Muscle layer of duodenum (tissue), 2 donors: ENCODE results near the gene HBB.

ENCODE experiments used
- H3K27ac ChIP-seq: one replicate; pipeline ENCODE4 v1.7.0; 2013; ENCODE audit warnings: mild to moderate bottlenecking, low read length
- H3K27me3 ChIP-seq: one replicate; pipeline ENCODE4 v1.7.0; 2013; ENCODE audit warnings: low read depth, mild to moderate bottlenecking, control low read depth, low read length
- H3K36me3 ChIP-seq, 2 donors: one replicate each; pipeline ENCODE4 v1.7.0; 2013; ENCODE audit warnings: low read length in 2 of 2, control low read depth in 1 of 2, mild to moderate bottlenecking in 1 of 2; ENCODE audit not compliant: insufficient read depth in 2 of 2, control insufficient read depth in 1 of 2
- H3K4me1 ChIP-seq, 2 donors: one replicate each; pipeline ENCODE4 v1.7.0; 2013; ENCODE audit warnings: low read length in 2 of 2, mild to moderate bottlenecking in 2 of 2, control low read depth in 1 of 2, moderate library complexity in 1 of 2; ENCODE audit not compliant: insufficient read depth in 2 of 2, control insufficient read depth in 1 of 2
- H3K4me3 ChIP-seq, 2 donors: one replicate each; pipeline ENCODE4 v1.7.0; 2013; ENCODE audit warnings: low read length in 2 of 2, low read depth in 1 of 2, mild to moderate bottlenecking in 1 of 2
- H3K9me3 ChIP-seq, 2 donors: one replicate each; pipeline ENCODE4 v1.7.0; 2013; ENCODE audit warnings: low read length in 2 of 2, control low read depth in 1 of 2, mild to moderate bottlenecking in 1 of 2; ENCODE audit not compliant: control insufficient read depth in 1 of 2
- donor health status: healthy.

HBB gene

DNA sequence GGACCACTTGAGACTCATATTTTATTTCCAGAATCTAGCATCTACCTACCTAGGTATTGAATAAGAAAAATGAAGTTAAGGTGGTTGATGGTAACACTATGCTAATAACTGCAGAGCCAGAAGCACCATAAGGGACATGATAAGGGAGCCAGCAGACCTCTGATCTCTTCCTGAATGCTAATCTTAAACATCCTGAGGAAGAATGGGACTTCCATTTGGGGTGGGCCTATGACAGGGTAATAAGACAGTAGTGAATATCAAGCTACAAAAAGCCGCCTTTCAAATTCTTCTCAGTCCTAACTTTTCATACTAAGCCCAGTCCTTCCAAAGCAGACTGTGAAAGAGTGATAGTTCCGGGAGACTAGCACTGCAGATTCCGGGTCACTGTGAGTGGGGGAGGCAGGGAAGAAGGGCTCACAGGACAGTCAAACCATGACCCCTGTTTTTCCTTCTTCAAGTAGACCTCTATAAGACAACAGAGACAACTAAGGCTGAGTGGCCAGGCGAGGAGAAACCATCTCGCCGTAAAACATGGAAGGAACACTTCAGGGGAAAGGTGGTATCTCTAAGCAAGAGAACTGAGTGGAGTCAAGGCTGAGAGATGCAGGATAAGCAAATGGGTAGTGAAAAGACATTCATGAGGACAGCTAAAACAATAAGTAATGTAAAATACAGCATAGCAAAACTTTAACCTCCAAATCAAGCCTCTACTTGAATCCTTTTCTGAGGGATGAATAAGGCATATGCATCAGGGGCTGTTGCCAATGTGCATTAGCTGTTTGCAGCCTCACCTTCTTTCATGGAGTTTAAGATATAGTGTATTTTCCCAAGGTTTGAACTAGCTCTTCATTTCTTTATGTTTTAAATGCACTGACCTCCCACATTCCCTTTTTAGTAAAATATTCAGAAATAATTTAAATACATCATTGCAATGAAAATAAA is 2.1 kb downstream of the HBB start:
- H3K4me1 ChIP-seq: no peaks in the 10 kb centered on the region
- H3K36me3 ChIP-seq: no peaks in the 10 kb centered on the region
- no peak overlapping the region for H3K27ac ChIP-seq
- no peaks in the 10 kb centered on the region for H3K9me3 ChIP-seq
- no peak overlapping the region for H3K4me3 ChIP-seq
- no peaks in the 10 kb centered on the region for H3K27me3 ChIP-seq

DNA sequence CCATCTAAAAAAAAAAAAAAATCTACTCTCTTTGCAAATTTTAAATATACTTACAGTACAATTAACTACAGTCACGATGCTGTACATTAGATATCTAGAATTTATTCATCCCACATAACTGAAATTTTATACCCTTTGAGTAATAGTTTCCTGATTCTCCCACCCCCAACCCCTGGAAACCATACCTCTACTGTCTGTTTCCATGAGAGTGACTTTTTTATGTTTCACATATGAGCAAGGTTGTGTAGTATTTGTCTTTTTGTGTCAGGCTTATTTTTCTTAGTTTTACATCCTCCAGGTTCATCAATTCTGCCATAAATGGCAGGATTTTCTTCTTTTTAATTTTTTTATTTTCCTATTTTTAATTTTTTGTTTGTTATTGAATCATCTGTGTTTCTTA is 3.2 kb downstream of the HBB start:
- no peaks in the 10 kb centered on the region for H3K4me1 ChIP-seq

DNA sequence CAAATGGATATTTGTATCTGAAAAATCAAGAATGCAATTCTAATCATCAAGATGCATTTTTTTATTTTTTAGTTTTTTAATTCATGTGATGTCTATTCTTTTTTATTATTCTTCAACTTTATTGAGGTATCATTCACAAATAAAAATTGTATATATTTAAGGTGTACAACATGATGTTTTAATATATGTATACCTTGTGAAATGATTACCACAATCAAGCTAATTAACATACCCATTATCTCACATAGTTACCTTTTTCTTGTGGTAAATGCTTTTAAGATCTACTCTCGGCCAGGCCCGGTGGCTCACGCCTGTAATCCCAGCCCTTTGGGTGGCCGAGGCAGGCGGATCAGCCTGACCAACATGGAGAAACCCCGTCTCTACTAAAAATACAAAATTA is 3.7 kb downstream of the HBB start:
- Histone ChIP-seq H3K27me3 (no peaks in the 10 kb centered on the region), H3K4me1 (no peaks in the 10 kb centered on the region), H3K27ac (no peak overlapping the region), H3K9me3 (no peaks in the 10 kb centered on the region), H3K36me3 (no peaks in the 10 kb centered on the region), H3K4me3 (no peak overlapping the region)

More for the DNA sequence above, 3.2 kb downstream of the HBB start:
- Histone ChIP-seq H3K4me3 (no peak overlapping the region), H3K27ac (no peak overlapping the region), H3K9me3 (no peaks in the 10 kb centered on the region), H3K27me3 (no peaks in the 10 kb centered on the region), H3K36me3 (no peaks in the 10 kb centered on the region)

DNA sequence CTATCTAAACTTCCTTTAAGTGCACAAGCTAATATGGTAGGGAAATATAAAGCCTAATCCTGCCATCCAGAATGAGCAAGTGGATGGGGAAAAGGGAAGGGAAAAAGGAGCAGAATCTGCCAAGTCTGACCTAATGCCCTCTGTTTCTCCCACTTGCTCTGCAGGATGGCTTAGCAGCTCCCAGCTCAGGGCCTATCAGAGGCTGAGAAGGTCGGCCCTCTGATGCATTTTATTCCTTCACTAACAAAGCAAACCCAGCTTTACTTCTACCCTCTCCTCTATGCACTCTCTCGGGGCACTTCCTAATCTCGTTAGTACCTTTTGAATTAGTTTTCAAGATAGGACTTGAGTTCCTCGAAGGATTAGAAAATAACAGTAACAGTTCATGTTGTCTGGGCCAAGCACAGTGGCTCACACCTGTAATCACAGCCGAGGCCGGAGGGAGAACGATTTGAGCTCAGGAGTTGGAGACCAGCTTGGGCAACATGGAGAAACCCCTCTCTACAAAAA is 16.4 kb downstream of the HBB start:
- Histone ChIP-seq H3K36me3 (no peaks in the 10 kb centered on the region), H3K4me1 (no peaks in the 10 kb centered on the region), H3K27ac (no peak overlapping the region), H3K4me3 (no peak overlapping the region), H3K27me3 (no peaks in the 10 kb centered on the region), H3K9me3 (peaks cover 0 to 1% of the 10 kb centered on the region in 2 donors)

DNA sequence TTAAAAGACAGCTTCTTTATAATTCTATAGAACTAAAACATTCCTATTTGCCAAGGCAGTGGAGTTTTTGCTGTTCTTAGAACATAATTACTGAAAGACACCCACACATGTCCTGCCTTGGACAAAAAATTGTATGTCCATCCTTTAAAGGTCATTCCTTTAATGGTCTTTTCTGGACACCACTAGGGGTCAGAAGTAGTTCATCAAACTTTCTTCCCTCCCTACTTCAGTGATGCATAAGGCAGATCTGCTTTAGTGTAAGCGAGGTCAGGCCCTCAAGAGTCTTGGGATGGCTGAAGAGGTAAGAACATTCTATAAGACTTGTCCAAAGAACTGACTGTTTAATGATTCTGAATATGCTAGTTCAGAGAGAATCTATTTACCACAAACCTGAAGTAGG is 22.1 kb downstream of the HBB start:
- H3K4me1 ChIP-seq: no peaks in the 10 kb centered on the region
- H3K27me3 ChIP-seq: no peaks in the 10 kb centered on the region
- H3K36me3 ChIP-seq: no peaks in the 10 kb centered on the region
- no peak overlapping the region for H3K27ac ChIP-seq
- H3K9me3 ChIP-seq: no peaks in the 10 kb centered on the region
- H3K4me3 ChIP-seq: no peak overlapping the region

DNA sequence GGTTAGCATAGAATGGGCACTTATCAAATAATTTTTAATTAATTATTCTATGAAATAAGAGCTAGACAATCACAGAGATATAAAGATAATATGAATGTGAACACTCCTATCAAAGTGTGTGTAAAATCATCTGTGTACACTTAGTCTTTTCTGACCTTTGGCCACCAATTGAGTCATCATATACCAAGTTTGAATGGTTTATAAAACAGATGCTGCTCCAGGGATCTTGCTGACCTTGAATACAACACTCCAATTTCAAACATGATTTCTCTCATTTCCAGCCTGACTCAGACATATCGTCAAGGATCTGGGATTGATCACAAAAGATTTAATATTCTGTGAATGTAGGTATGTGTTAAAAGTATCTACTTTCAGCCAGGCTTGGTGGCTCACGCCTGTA is 23.5 kb downstream of the HBB start:
- no peak overlapping the region for H3K27ac ChIP-seq
- H3K27me3 ChIP-seq: no peaks in the 10 kb centered on the region
- no peaks in the 10 kb centered on the region for H3K4me1 ChIP-seq
- no peaks in the 10 kb centered on the region for H3K36me3 ChIP-seq
- no peaks in the 10 kb centered on the region for H3K9me3 ChIP-seq
- H3K4me3 ChIP-seq: no peak overlapping the region

DNA sequence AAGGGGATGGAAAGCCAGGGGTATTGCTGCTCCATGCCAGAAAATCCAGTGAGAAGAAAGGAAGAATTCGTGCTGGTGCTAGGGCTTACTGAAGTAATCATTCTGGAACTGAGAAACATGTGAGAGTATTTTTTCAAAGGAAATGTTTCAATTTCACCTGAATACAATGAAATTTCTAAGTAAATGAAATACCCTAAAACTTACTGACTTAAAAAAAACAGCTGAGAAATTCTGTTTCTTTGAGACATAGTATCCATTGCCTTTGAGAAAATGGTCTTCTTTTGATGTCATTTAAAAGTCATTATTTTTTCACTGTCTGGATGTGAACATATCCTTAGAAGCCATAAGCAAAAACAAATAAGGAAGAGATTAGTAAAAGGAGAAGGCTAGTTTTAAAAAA is 26.3 kb downstream of the HBB start, which contains the start of gene OR51V1:
OR51V1 (minus strand) TSS at position 101 of the 400 bp plus-strand sequence; CDS start at position 101, 0 bp downstream.
- no peaks in the 10 kb centered on the region for H3K4me1 ChIP-seq
- no peaks in the 10 kb centered on the region for H3K27me3 ChIP-seq
- H3K9me3 ChIP-seq: no peaks in the 10 kb centered on the region
- no peak within 1 kb of the TSS for H3K27ac ChIP-seq
- no peaks in the 10 kb centered on the region for H3K36me3 ChIP-seq
- H3K4me3 ChIP-seq: no peak within 1 kb of the TSS

DNA sequence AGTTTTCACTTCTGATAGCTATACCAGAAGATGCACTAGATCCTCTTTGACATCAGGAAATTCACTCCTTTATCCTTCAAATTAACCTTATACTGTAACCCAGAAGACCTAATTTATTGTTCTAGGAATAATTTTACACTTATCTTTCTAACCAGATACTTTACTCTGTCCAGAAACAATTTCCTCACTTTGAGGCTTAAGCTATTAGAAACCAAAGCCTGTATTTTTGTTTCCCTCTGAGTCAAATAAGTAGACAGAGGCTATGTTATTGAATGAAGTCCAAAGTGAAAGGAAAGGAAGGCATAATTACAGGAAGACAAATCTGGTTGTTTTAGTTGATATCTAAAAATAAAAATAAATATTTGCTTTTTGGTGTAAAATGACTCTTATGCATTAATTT is 28.6 kb downstream of the HBB start:
- H3K9me3 ChIP-seq: no peaks in the 10 kb centered on the region
- no peak overlapping the region for H3K27ac ChIP-seq
- no peaks in the 10 kb centered on the region for H3K36me3 ChIP-seq
- H3K27me3 ChIP-seq: no peaks in the 10 kb centered on the region
- no peak overlapping the region for H3K4me3 ChIP-seq
- H3K4me1 ChIP-seq: no peaks in the 10 kb centered on the region

DNA sequence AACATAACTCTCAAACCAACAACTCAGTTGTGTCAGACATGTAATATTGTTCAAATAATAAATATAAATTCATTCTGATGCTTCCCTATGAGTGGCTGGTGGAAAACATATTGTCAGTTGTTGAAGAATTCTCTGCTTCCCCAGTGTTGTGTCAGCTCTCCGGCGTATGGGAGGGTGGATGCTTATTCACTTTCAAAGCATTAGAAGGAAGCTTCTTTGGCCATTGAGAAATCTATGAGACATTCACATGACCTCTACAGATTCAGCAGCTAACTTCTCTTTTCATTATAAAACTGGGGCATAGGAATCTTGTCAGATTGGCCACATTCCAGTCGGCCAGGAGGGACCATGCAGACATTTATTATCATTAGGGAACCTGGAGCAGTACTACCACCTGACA is 29.3 kb downstream of the HBB start:
- H3K27me3 ChIP-seq: no peaks in the 10 kb centered on the region
- H3K36me3 ChIP-seq: no peaks in the 10 kb centered on the region
- no peak overlapping the region for H3K27ac ChIP-seq
- no peak overlapping the region for H3K4me3 ChIP-seq
- H3K9me3 ChIP-seq: no peaks in the 10 kb centered on the region
- H3K4me1 ChIP-seq: no peaks in the 10 kb centered on the region

DNA sequence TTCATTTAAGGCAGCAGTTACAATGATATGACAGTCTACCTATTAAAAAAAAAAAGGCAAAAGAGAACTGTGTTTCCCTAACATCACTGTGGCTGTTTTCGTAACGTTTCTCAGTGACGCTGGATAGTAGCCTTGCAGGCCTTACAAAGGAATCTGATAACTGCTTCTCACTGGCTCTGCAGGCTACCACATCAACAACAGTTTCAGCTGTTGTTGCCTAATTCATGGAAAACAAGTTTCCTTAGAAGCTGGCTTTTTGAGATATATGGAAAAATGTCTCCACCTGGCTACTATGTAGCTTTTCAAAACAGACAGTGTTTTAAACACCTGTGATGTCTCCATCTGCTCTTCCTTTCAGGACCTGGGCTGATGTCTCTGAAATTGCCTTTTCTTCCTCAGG is 30.1 kb downstream of the HBB start:
- H3K4me3 ChIP-seq: no peak overlapping the region

DNA sequence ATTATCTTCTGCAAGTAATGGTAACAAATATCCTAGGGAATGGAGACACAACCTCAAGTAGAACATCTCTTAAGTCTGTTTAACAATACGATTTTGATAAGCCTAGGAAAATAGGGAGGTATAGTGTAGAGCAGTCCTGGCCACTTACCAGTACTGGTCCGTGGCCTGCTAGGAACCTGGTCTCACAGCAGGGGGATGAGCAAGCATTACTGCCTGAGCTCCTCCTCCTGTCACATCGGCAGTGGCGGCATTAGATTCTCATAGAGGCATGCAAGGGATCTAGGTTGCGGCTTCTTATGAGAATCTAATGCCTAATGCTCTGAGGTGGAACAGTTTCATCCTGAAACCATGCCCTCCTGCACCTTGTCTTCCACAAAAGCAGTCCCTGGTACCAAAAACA is 30.8 kb downstream of the HBB start:
- no peaks in the 10 kb centered on the region for H3K36me3 ChIP-seq
- H3K27me3 ChIP-seq: no peaks in the 10 kb centered on the region
- H3K4me1 ChIP-seq: no peaks in the 10 kb centered on the region
- no peak overlapping the region for H3K4me3 ChIP-seq
- H3K9me3 ChIP-seq: no peaks in the 10 kb centered on the region
- H3K27ac ChIP-seq: no peak overlapping the region

More for the DNA sequence above, 30.1 kb downstream of the HBB start:
- Histone ChIP-seq H3K9me3 (no peaks in the 10 kb centered on the region), H3K4me1 (no peaks in the 10 kb centered on the region), H3K27me3 (no peaks in the 10 kb centered on the region), H3K27ac (no peak overlapping the region), H3K36me3 (no peaks in the 10 kb centered on the region)
